Endodermal cell (in vitro differentiated cells): ENCODE results near the gene TCEANC2. TPM values are rescaled to one million over a fixed set of nuclear protein-coding genes. Genes with fewer than 3 reads are reported as not detected.
A peak's percentile ranks its signal among the peaks of the same experiment; 100 is the strongest.

Experiments
- DNase-seq: peaks from one replicate; pipeline ENCODE4 v3.0.0-alpha.2; 2017
- H3K27ac ChIP-seq: 2 replicates; pipeline ENCODE4 v1.5.1; 2013; ENCODE audit warnings: mild to moderate bottlenecking, low read depth, low read length, moderate library complexity
- H3K27me3 ChIP-seq: 2 replicates; pipeline ENCODE4 v1.6.1; 2013; ENCODE audit warnings: mild to moderate bottlenecking, low read length, moderate library complexity; ENCODE audit not compliant: insufficient read depth, control insufficient read depth, poor library complexity, severe bottlenecking
- H3K36me3 ChIP-seq: 2 replicates; pipeline ENCODE4 v1.7.0; 2013; ENCODE audit warnings: mild to moderate bottlenecking, low read length, moderate library complexity; ENCODE audit not compliant: control insufficient read depth, insufficient read depth
- H3K4me1 ChIP-seq: one replicate; pipeline ENCODE4 v1.7.0; 2013; ENCODE audit warnings: low read length; ENCODE audit not compliant: control insufficient read depth, insufficient read depth
- H3K4me3 ChIP-seq: 2 replicates; pipeline ENCODE4 v1.5.1; 2013; ENCODE audit warnings: mild to moderate bottlenecking, low read length, moderate library complexity
- H3K9ac ChIP-seq: 2 replicates; pipeline ENCODE4 v1.6.1; 2013; ENCODE audit warnings: mild to moderate bottlenecking, low read length, moderate library complexity; ENCODE audit not compliant: poor library complexity, severe bottlenecking; ENCODE audit errors: extremely low read depth
- H3K9me3 ChIP-seq: 2 replicates; pipeline ENCODE4 v1.6.1; 2013; ENCODE audit warnings: mild to moderate bottlenecking, low read length, moderate library complexity; ENCODE audit not compliant: control insufficient read depth
- H3K27ac Mint-ChIP-seq: 2 replicates; pipeline ENCODE4 v1.8.0; 2020; ENCODE audit warnings: mixed read lengths
- H3K27me3 Mint-ChIP-seq: 2 replicates; pipeline ENCODE4 v1.8.0; 2021; ENCODE audit warnings: mild to moderate bottlenecking, mixed read lengths; ENCODE audit not compliant: insufficient read depth
- H3K36me3 Mint-ChIP-seq: 2 replicates; pipeline ENCODE4 v1.8.0; 2020; ENCODE audit warnings: low read depth, mixed read lengths
- H3K4me1 Mint-ChIP-seq: 2 replicates; pipeline ENCODE4 v1.8.0; 2020; ENCODE audit warnings: mixed read lengths
- H3K4me3 Mint-ChIP-seq: 2 replicates; pipeline ENCODE4 v1.8.0; 2020; ENCODE audit warnings: mild to moderate bottlenecking, moderate library complexity, mixed read lengths
- H3K9me3 Mint-ChIP-seq: 2 replicates; pipeline ENCODE4 v1.8.0; 2020; ENCODE audit warnings: mild to moderate bottlenecking, mixed read lengths
- CTCF ChIP-seq: fragments of 200-600 bp; sonication (generic); conservative IDR thresholded peaks from 2 replicates; pipeline ENCODE4 v1.5.0; 2021; ENCODE audit warnings: antibody characterized with exemption, mild to moderate bottlenecking
- WGBS, 2 experiments: methylation state at CpG; one replicate each; pipeline versions ENCODE4 v1.1.5 to v1.1.7; 2013; ENCODE audit warnings: missing lambda C conversion rate in 2 of 2, mixed read lengths in 1 of 2; ENCODE audit not compliant: insufficient coverage in 1 of 2, insufficient read length in 1 of 2; 5-methylcytosine and 5-hydroxymethylcytosine counted together
- total RNA-seq, 2 donors: library from RNA; stranded (reverse); fragmentation: NEBNext Ultra II Directional in 1 of 2; extraction: Animal tissue kit (Norgen Biotek cat#: 25700) in 1 of 2; gene quantifications; 2 replicates in 1 of 2; 3 replicates in 1 of 2; pipeline ENCODE4 v1.2.1, GENCODE V29; 2021

The TCEANC2 gene
- total RNA-seq, 2 donors from 2014 or later = 5.9 to 6.6 TPM

GRCh38 chr1:54052431-54052933 lies 926 bp upstream of the TCEANC2 start:
- Mint-ChIP-seq H3K27me3 (no peaks in the 10 kb centered on the region), H3K36me3 (peaks cover 3% of the 10 kb centered on the region), H3K9me3 (no peaks in the 10 kb centered on the region), H3K4me3 (no peak overlapping the region), H3K4me1 (peaks cover 8% of the 10 kb centered on the region), H3K27ac (no peak overlapping the region)
- Histone ChIP-seq H3K27me3 (no peaks in the 10 kb centered on the region), H3K4me3 (peak overlapping the region; percentile 94), H3K9ac (peak overlapping the region; percentile 91), H3K4me1 (peaks cover 10% of the 10 kb centered on the region), H3K27ac (peak overlapping the region; percentile 89), H3K9me3 (no peaks in the 10 kb centered on the region), H3K36me3 (no peaks in the 10 kb centered on the region)
- 0% methylated on average over 18 to 23 of the region's 23 CpGs for WGBS, 2 experiments
- DNase-seq = peak; percentile 77
- no peak for TF ChIP-seq CTCF

GRCh38 chr1:54053745-54054437 lies 483 bp downstream of the TCEANC2 start:
- H3K27me3 Mint-ChIP-seq = no peaks in the 10 kb centered on the region
- H3K27ac Mint-ChIP-seq = no peak overlapping the region
- Histone ChIP-seq H3K36me3 (no peaks in the 10 kb centered on the region), H3K27me3 (no peaks in the 10 kb centered on the region), H3K9me3 (no peaks in the 10 kb centered on the region), H3K9ac (peak overlapping the region; percentile 91), H3K27ac (peak overlapping the region; percentile 69), H3K4me1 (peaks cover 10% of the 10 kb centered on the region), H3K4me3 (peak overlapping the region; percentile 94)
- H3K9me3 Mint-ChIP-seq = no peaks in the 10 kb centered on the region
- no peak for TF ChIP-seq CTCF
- no peak for DNase-seq
- no peak overlapping the region for H3K4me3 Mint-ChIP-seq
- WGBS, 2 experiments = 31 to 35% methylated on average over 17 to 21 of the region's 21 CpGs
- peaks cover 8% of the 10 kb centered on the region for H3K4me1 Mint-ChIP-seq
- peaks cover 6% of the 10 kb centered on the region for H3K36me3 Mint-ChIP-seq

GRCh38 chr1:54054438-54054749 lies 986 bp downstream of the TCEANC2 start:
- Mint-ChIP-seq H3K4me3 (no peak overlapping the region), H3K9me3 (no peaks in the 10 kb centered on the region), H3K36me3 (peaks cover 9% of the 10 kb centered on the region), H3K4me1 (peaks cover 8% of the 10 kb centered on the region), H3K27me3 (no peaks in the 10 kb centered on the region), H3K27ac (no peak overlapping the region)
- Histone ChIP-seq H3K4me1 (peaks cover 10% of the 10 kb centered on the region), H3K36me3 (no peaks in the 10 kb centered on the region), H3K27ac (no peak overlapping the region), H3K4me3 (peak overlapping the region; percentile 94), H3K9me3 (no peaks in the 10 kb centered on the region), H3K9ac (peak overlapping the region; percentile 91), H3K27me3 (no peaks in the 10 kb centered on the region)
- DNase-seq = no peak
- TF ChIP-seq CTCF = no peak
- 73 to 94% methylated on average over 3 to 5 of the region's 5 CpGs for WGBS, 2 experiments
